ENCODE results near the gene MYO3B. TPM values are rescaled to one million over a fixed set of nuclear protein-coding genes. Genes with fewer than 3 reads are reported as not detected.

The MYO3B gene
- total and polyA plus RNA-seq, 2 of the 8 experiments (the other 6 are each of a cell fraction or from before 2014, with no cell fraction given), result 0.17 to 0.19 TPM

DNA sequence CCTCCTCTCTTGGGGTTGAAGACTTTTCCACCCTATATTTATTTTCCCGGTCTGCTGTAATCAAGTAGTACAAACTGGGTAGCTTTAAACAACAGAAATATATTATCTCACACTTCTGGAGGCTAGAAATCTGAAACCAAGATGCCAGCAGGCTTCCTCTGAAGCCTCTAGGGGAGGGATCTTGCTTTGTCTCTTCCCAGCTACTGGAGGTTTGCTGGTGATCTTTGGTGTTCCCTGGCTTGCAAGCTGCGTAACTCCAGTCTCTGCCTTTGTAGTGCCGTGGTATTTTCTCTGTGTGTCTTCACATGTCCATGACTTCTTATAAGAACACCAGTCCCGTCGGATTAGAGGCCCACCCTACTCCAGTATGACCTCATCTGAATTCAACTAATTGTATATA, 44.4 kb downstream of the MYO3B start:
- H3K23me2 ChIP-seq (ENCODE audit: low read depth, low read length), result no peaks in the 10 kb centered on the region
- H2AK5ac ChIP-seq (ENCODE audit: low read depth, low read length), result no peak overlapping the region
- H3K27ac ChIP-seq (ENCODE audit: low read depth, low read length), result 0 out of 2 replicates have a peak overlapping the region, but pooled peaks have one; percentile 20
- H2BK120ac ChIP-seq (replicated peaks; ENCODE audit: low read depth, low read length), result peak overlapping the region; percentile 93
- no peak overlapping the region for H2BK15ac ChIP-seq (ENCODE audit: low read length)
- no peaks in the 10 kb centered on the region for H3K79me1 ChIP-seq (ENCODE audit: low read depth, low read length)
- H3K27me3 ChIP-seq (replicated peaks in 1 of 4; ENCODE audit: control insufficient read depth in 3 of 4, extremely low read depth in 1 of 4, insufficient read depth in 3 of 4, low read length in 3 of 4), result no peaks in the 10 kb centered on the region
- H3K23ac ChIP-seq (ENCODE audit: insufficient read length), result no peak overlapping the region
- H4K5ac ChIP-seq (ENCODE audit: insufficient read length, low read depth, low read length), result peak overlapping the region; percentile 26
- peak overlapping the region; percentile 98 for H2BK12ac ChIP-seq (ENCODE audit: low read depth, low read length)
- CTCF ChIA-PET (ENCODE audit: partially characterized antibody), result interaction anchor here (0.9 to 3.9 kb wide), 6 partner anchors 10 to 546 kb away, joined by 3 to 39 read pairs (median 4); no protein-coding TSS in a partner anchor
- peak overlapping the region; percentile 91 for H4K91ac ChIP-seq (replicated peaks; ENCODE audit: insufficient read length, low read length)
- H4K20me1 ChIP-seq (replicated peaks in 1 of 2; ENCODE audit: control insufficient read depth in 1 of 2, insufficient read depth in 2 of 2, low read length in 2 of 2), result no peaks in the 10 kb centered on the region
- H3K4me3 ChIP-seq (ENCODE audit: extremely low read depth in 1 of 4, insufficient read depth in 2 of 4, low read depth in 3 of 4, low read length in 4 of 4), result no peak overlapping the region
- H2BK20ac ChIP-seq (ENCODE audit: low read length), result peak overlapping the region; percentile 76
- H3K4ac ChIP-seq (replicated peaks; ENCODE audit: insufficient read length, low read depth, low read length), result peak overlapping the region; percentile 1
- no peak overlapping the region for H3K9ac ChIP-seq (replicated peaks in 1 of 4; ENCODE audit: extremely low read depth in 1 of 4, low read depth in 3 of 4, low read length in 3 of 4)
- POLR2A ChIA-PET (ENCODE audit: partially characterized antibody), result no interaction called here
- no peaks in the 10 kb centered on the region for H3K79me2 ChIP-seq (ENCODE audit: control insufficient read depth in 1 of 2, insufficient read depth in 2 of 2, low read length in 2 of 2)
- H3K18ac ChIP-seq (ENCODE audit: extremely low read depth, low read length), result peak overlapping the region; percentile 63
- peak overlapping the region in 1 of 2 experiments; percentile 1; a peak in 1 of 4 replicates for H3K4me2 ChIP-seq (ENCODE audit: insufficient read depth in 1 of 2, low read depth in 2 of 2, low read length in 2 of 2)
- no peaks in the 10 kb centered on the region; a peak in 1 of 8 replicates for H3K36me3 ChIP-seq (ENCODE audit: control insufficient read depth in 2 of 4, insufficient read depth in 4 of 4, low read length in 3 of 4)
- WGBS, 2 experiments (ENCODE audit: extremely low coverage in 1 of 2, insufficient coverage in 1 of 2, insufficient read length in 1 of 2, insufficient replicate concordance in 2 of 2, low coverage in 1 of 2, low lambda C conversion rate in 2 of 2, missing lambda C conversion rate in 1 of 2), result 73% methylated on average over 5 of the region's 5 CpGs; no CpG with 5 or more reads in 1 of the 2 experiments
- no peaks in the 10 kb centered on the region for H3K9me3 ChIP-seq (ENCODE audit: insufficient read depth in 2 of 2, low read depth in 1 of 2, low read length in 1 of 2)
- peaks cover 0 to 10% (median 7%) of the 10 kb centered on the region in 4 experiments; a peak in 3 of 7 replicates for H3K4me1 ChIP-seq (replicated peaks in 1 of 4; ENCODE audit: control insufficient read depth in 3 of 4, insufficient read depth in 4 of 4, low read length in 3 of 4)
- no peak overlapping the region for H2AFZ ChIP-seq (ENCODE audit: low read length)
- no peak overlapping the region for H4K8ac ChIP-seq (ENCODE audit: extremely low read depth, insufficient read depth, low read length)
- no peak overlapping the region for H3K56ac ChIP-seq (replicated peaks; ENCODE audit: insufficient read length, low read depth, low read length)
- DNase-seq (ENCODE audit: low read depth in 1 of 2, low spot score in 2 of 2) (no peak), FAIRE-seq (no peak)
- H3K14ac ChIP-seq (ENCODE audit: insufficient read length), result no peak overlapping the region
- peak overlapping the region; percentile 96; the same call in 1 of the 2 replicates for H2BK5ac ChIP-seq (ENCODE audit: low read depth, low read length)
- TF ChIP-seq SIRT6 (IDR thresholded peaks at IDR 0.05; ENCODE audit: low read length) (no peak), RXRA (IDR thresholded peaks at IDR 0.05; ENCODE audit: insufficient read depth, low read depth, low read length) (no peak), SIX5 (IDR thresholded peaks at IDR 0.05; ENCODE audit: low read depth, low read length) (no peak), YY1 (IDR thresholded peaks at IDR 0.05; ENCODE audit: low read depth, low read length) (no peak), KDM5A (IDR thresholded peaks at IDR 0.05; ENCODE audit: low read length) (no peak), GABPA (IDR thresholded peaks at IDR 0.05; ENCODE audit: borderline replicate concordance, insufficient read depth, low read length) (no peak), BCL11A (IDR thresholded peaks at IDR 0.05; ENCODE audit: low read depth in 2 of 2, low read length in 2 of 2) (no peak), NANOG (IDR thresholded peaks at IDR 0.05; ENCODE audit: insufficient read depth, low read depth, low read length, poor library complexity, severe bottlenecking) (no peak), JUN (IDR thresholded peaks at IDR 0.05; ENCODE audit: low read depth, low read length) (no peak)
- TF ChIP-seq, protein P1, sequence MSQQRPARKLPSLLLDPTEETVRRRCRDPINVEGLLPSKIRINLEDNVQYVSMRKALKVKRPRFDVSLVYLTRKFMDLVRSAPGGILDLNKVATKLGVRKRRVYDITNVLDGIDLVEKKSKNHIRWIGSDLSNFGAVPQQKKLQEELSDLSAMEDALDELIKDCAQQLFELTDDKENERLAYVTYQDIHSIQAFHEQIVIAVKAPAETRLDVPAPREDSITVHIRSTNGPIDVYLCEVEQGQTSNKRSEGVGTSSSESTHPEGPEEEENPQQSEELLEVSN (IDR thresholded peaks at IDR 0.05), result no peak
- TF ChIP-seq, protein P2, sequence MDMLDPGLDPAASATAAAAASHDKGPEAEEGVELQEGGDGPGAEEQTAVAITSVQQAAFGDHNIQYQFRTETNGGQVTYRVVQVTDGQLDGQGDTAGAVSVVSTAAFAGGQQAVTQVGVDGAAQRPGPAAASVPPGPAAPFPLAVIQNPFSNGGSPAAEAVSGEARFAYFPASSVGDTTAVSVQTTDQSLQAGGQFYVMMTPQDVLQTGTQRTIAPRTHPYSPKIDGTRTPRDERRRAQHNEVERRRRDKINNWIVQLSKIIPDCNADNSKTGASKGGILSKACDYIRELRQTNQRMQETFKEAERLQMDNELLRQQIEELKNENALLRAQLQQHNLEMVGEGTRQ (IDR thresholded peaks at IDR 0.05; ENCODE audit: low read length), result no peak
- TF ChIP-seq, protein P3, sequence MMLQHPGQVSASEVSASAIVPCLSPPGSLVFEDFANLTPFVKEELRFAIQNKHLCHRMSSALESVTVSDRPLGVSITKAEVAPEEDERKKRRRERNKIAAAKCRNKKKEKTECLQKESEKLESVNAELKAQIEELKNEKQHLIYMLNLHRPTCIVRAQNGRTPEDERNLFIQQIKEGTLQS (IDR thresholded peaks at IDR 0.05; ENCODE audit: insufficient read depth, low read depth, low read length), result no peak
